ENCODE results near the gene RPL37A.
A peak's percentile ranks its signal among the peaks of the same experiment; 100 is the strongest.
"Not testable (repeated sequence)": the region's sequence is repeated elsewhere in the genome, so short reads cannot be mapped to it uniquely, and the experiment has no call there.

RPL37A gene

GRCh38 chr2:216518566-216519119, 20.0 kb downstream of the RPL37A start:
- not testable (repeated sequence) for DNase-seq

GRCh38 chr2:216519154-216519762, 20.6 kb downstream of the RPL37A start:
- peak; percentile 68 for DNase-seq

GRCh38 chr2:216520112-216520511, 21.5 kb downstream of the RPL37A start:
- no peak for DNase-seq

- DNase-seq = no peak
Observed at GRCh38 chr2:216522892-216523502, 24.4 kb downstream of the RPL37A start.

GRCh38 chr2:216525972-216526371, 27.3 kb downstream of the RPL37A start:
- DNase-seq = no peak

GRCh38 chr2:216526939-216527338, 28.3 kb downstream of the RPL37A start:
- no peak for DNase-seq

- DNase-seq = no peak
Observed at GRCh38 chr2:216527600-216527999, 29.0 kb downstream of the RPL37A start.

- DNase-seq = no peak
Observed at GRCh38 chr2:216532562-216532961, 33.9 kb downstream of the RPL37A start.

- no peak for DNase-seq
Observed at GRCh38 chr2:216533609-216534008, 35.0 kb downstream of the RPL37A start.

GRCh38 chr2:216534809-216535208, 36.2 kb downstream of the RPL37A start:
- DNase-seq = no peak

GRCh38 chr2:216535454-216535995, 36.9 kb downstream of the RPL37A start:
- no peak for DNase-seq

- DNase-seq = no peak
Observed at GRCh38 chr2:216536734-216537210, 38.1 kb downstream of the RPL37A start.

GRCh38 chr2:216537366-216537765, 38.7 kb downstream of the RPL37A start:
- no peak for DNase-seq

GRCh38 chr2:216538538-216538937, 39.9 kb downstream of the RPL37A start:
- no peak for DNase-seq

GRCh38 chr2:216539120-216539519, 40.5 kb downstream of the RPL37A start:
- no peak for DNase-seq

GRCh38 chr2:216539791-216540241, 41.2 kb downstream of the RPL37A start:
- DNase-seq = no peak

GRCh38 chr2:216540920-216541319, 42.3 kb downstream of the RPL37A start:
- no peak for DNase-seq

GRCh38 chr2:216541505-216541904, 42.9 kb downstream of the RPL37A start:
- DNase-seq = no peak

- no peak for DNase-seq
Observed at GRCh38 chr2:216545359-216545758, 46.7 kb downstream of the RPL37A start.

- no peak for DNase-seq
Observed at GRCh38 chr2:216546241-216546640, 47.6 kb downstream of the RPL37A start.

GRCh38 chr2:216546641-216547403, 48.2 kb downstream of the RPL37A start:
- no peak for DNase-seq

- DNase-seq = no peak
Observed at GRCh38 chr2:216548901-216549331, 50.3 kb downstream of the RPL37A start.

Measured in activated CD4-positive, alpha-beta T cell treated with anti-CD3 and anti-CD28 coated beads for 48 hours (primary cell).